ENCODE results near the gene CALY.

Gene CALY

GRCh38 chr10:133350283-133350949 lies 13.7 kb upstream of the CALY start:
- DNase-seq = no peak

- DNase-seq = no peak
These were observed 12.9 kb upstream of the CALY start for GRCh38 chr10:133349577-133350011.

- DNase-seq = no peak
These were observed 12.5 kb upstream of the CALY start for GRCh38 chr10:133349160-133349568.

GRCh38 chr10:133347710-133348517 lies 11.2 kb upstream of the CALY start:
- DNase-seq = no peak

GRCh38 chr10:133346413-133346812 lies 9.7 kb upstream of the CALY start:
- DNase-seq = no peak

- DNase-seq = no peak
These were observed 7.5 kb upstream of the CALY start for GRCh38 chr10:133344236-133344635.

GRCh38 chr10:133343558-133343957 lies 6.9 kb upstream of the CALY start:
- DNase-seq = no peak

GRCh38 chr10:133342942-133343341 lies 6.2 kb upstream of the CALY start:
- DNase-seq = no peak

- no peak for DNase-seq
These were observed 5.3 kb upstream of the CALY start for GRCh38 chr10:133341983-133342382.

GRCh38 chr10:133339708-133340380 lies 3.1 kb upstream of the CALY start:
- no peak for DNase-seq

- no peak for DNase-seq
These were observed 1.7 kb upstream of the CALY start for GRCh38 chr10:133338080-133339071.

- DNase-seq = no peak
These were observed 652 bp upstream of the CALY start for GRCh38 chr10:133337370-133337725.

GRCh38 chr10:133336118-133336576 lies 549 bp downstream of the CALY start:
- no peak for DNase-seq

- no peak for DNase-seq
These were observed 1.2 kb downstream of the CALY start for GRCh38 chr10:133335246-133336117.

GRCh38 chr10:133334503-133335245 lies 2.0 kb downstream of the CALY start:
- DNase-seq = no peak

GRCh38 chr10:133332936-133333699 lies 3.6 kb downstream of the CALY start:
- DNase-seq = no peak

GRCh38 chr10:133329491-133330202 lies 7.0 kb downstream of the CALY start:
- DNase-seq = no peak

- DNase-seq = no peak
These were observed 8.0 kb downstream of the CALY start for GRCh38 chr10:133328358-133329343.

All from NCI-H1417 treated with DMSO at 0.1 percent for 48 hours (cell line).